Measurements from ENCODE around the gene FAS.
A peak's percentile ranks its signal among the peaks of the same experiment; 100 is the strongest.

Gene FAS

DNA sequence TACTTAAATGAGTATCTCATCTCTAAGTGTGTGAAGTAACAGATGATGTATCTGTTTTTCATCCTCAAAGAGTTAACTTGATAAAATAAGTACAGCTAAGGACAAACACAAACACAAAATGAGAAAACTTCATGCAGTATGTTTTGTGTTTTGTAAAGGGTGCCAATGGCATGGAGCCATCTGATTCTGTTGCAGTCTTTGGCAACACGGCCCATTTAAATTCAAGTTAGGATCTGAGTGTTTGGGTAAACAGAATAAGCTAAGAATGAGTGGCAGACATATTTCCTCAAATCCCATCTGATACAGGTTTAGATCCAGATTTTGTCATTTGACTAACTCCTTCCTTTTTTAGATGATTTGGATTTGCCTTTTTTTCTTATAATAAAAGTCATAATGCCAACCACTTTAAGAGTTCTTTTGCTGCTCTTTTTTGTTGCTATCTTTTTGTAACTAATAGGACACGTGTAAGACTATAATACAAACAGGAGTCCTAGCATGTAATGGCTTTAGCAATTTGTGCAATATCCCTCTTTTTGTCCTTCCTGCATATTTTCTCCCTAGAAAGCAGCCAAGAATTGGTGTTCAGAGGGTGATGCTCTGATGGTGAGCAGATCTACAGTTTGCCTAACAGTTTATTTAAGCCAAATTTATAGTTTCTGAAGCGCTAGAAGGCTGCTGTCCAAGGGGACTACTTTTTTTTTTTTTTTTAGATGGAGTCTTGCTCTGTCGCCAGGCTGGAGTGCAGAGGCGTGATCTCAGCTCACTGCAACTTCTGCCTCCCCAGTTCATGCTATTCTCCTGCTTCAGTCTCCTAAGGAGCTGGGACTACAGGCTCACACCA, 19.2 kb upstream of the FAS start:
- no peak for DNase-seq

DNA sequence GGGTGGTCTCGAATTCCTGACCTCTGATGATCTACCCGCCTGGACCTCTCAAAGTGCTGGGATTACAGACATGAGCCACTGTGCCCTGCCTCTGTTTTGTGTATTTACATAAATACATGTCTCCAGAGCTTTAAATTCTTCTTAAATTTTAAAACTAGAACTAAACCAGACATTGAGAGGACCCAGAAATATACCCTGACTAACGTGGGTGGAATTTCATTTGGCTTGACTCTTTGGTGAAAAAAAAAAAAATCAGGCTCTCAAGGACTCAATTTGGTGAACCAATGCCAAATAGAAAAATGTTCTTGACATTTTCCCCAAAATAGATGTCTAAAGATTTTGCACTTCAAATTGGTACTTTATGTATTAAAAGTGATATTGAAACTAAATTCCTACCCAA, 16.6 kb upstream of the FAS start:
- DNase-seq: no peak

DNA sequence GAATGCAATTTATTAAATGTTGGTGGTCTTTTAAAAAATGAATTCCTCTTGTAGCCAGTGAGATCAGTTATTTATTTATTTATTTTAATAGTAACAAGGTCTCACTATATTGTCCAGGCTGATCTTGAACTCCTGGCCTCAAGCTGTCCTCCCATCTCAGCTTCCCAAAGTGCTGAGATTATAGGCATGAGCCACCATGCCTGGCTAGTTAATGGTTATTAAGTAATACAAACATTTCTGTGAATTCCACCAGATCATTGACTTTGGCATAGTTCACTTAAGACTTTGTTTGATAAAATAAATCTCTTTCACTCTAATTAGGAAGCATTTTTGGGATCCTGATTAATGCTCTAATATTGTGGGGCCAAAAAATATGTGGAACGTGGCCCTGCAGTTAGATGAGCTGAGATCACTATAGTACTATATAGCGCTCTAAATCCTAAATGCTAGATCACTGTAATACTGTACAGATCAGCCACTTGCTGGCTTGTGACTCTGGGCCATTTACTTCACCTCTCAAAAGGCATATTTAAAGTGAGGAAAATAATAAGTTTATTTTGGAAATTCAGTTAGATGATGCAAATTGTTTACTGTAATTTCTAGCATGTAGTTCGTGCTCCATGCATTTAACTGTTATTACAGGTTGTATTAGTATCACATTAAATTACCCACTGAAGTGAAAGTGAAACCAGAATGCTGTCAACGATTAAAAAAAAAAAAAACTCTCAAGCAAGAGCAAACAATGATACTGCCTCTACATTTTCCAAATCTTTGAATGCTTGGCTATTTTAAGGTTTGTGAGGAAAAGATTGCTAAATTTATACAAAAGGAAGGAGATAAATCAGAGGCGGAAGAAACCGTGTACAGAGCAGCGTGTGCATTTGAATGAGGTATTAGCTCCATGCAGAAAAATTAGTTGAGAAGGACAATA, 15.9 kb upstream of the FAS start:
- no peak for DNase-seq

DNA sequence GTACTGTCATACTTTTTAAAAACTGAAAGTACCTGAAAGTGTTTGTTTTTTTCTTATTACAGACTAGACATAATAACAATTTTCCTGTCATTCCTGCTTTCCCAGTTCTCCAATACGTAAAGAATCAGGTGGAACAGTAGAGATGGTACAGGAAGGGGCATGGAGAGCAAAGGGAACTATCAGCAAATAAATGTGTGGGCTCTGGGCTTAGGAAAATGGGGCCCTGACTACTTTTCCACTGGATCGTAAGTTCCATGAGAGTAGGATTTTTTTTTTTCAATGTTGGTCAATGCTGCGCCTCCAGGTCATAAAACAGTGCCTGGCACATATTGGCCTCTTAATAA, 15.2 kb upstream of the FAS start:
- no peak for DNase-seq

DNA sequence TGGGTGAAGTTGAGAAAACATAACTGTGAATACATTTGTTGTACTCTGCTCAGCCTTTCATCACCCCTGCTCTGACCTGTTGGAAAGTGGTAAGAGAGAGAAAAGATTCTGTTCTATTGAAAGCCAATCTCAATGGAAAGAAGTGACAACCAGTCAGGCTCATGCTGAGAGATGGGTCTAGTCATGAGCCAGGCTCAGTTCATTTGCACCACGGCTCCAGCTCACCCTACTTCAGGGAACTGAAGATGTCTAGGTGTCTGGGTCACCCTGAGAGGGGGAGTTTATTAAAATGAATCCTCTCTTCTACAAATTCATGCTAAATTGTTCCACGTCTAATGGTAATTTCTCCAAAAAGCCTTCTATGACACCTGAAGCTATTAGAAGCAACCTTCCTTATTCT, 12.1 kb upstream of the FAS start:
- no peak for DNase-seq

DNA sequence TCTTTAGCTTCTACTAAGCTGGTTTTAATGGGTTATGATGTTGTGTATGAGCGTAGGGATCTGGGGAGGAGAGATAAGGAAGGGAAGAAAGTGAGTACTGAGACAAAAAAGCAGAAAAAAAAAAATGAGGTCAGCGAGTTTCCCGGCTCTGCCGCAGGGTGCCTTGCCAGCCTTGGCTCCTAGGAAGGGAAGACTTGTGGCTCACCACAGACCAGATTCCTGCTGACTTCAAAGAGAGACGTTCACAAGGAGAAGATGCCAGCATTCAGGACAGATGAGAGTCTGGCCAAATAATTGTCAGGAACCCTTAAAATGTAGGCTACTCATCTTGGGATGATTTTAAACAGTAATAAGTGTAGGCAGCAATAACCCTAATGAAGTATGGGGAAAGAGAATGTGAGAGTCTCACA, 11.4 kb upstream of the FAS start:
- peak in 10 of 56 donors; percentile 5 to 23 (median 12) for DNase-seq

DNA sequence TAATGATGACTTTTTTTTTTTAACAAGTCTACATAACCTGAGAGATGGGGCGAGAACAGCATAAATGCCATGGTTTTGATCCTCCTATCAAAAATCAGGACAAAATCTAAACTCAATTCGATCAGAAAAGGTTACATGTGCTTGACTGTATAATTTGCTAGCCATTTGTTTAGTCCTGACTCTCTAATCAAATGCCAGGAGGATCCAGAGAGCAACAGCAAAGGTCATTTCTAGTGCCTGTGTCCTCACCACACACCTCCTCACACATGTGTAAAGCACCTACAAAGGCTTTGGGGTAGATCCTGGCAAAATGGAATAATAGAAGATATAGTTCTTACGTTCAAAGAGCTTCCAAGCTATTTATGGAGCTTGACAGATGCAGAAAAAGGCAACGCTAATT, 11.0 kb upstream of the FAS start:
- DNase-seq: no peak

DNA sequence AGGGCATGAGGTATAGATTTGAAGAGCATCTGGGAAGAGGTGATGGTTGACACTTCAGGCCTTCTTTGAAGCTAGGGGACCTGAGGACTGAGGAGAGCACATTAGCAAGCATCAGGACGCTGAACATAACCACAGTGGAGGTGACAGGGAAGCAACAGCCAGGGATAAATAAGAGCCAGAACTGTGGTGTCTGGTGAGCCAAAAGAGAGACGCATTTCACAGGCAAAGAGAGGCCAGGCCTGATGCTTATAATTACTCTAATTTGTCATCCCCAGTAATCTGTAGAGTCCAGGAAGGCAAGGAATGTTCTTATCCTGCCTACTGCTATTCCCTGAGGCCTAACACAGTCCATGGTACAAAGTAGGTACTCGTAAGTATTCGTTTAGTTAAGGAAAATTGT, 10.4 kb upstream of the FAS start:
- DNase-seq: no peak

DNA sequence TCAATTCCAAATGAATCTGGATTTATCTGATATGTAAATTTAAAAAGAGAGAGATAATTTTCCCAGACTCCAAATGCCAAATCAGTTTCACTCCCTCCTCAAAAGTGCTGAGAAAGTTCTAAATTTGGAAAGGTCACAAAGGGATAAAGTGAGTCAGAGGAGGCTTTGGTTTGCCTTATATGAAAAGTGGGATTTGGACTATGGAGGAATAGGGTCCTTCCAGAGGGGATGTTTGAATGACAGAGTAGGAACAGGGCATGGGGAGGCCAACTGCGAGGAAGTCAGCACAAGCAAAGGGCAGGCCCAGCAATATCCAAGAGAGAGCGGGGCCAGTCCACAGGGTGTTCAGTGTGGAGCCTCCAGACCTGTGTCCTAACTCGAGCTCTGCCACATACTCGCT, 9.8 kb upstream of the FAS start:
- no peak for DNase-seq

DNA sequence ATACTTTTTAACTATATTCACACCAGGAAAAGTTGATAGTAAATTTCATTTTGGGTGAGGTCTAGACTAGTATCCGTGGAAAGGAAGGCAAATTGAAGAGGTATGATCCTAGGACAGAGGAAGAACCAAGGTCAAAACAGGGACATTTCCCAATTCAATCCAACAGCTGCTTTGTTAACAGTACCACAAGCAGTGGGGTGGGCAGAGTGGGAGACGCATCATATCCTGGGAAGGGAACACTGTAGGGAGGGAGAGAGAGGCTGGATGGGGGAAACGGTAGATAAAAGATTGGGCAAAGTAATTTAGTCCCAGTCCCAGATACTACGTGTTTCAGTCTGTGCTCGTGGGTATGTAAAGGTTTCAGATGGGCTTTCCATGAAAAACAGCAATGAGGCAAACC, 9.2 kb upstream of the FAS start:
- DNase-seq: no peak

DNA sequence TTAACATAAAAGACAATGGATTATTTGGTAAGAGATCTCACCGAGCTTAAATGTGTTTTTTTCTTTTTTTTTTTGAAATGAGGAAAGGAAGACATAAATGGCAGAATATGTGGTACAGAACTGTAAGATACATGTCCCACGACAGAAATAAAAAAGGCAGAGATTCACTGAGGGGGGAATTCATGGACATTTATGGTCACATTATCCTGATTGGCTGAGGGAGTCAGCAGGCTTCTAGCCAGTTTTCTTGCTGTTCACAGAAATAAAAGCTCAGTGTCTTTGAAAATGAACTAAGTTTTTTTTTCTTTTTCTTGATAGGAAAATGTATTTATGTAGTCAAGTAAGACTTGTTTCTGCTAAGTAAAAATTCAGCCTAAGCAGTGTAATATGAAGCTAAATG, 8.2 kb upstream of the FAS start:
- DNase-seq: no peak

DNA sequence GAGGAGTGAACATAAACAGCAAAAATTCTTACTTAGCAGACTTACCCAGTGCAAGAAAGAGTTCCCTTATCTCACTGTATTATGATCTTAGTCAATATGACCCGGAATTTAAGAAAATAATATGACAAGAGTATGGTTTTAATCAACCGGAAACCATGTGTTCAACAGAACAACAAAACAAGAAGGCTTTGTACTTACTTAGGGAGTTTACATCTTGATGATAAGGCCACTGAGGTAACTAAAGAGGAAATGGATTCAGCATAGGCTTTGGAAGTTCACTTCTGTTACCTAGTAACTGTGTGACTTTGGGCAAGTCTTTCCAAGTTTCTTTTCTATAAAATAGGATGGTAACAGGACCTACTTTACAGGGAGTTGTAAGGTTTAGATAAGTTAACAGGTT, 7.4 kb upstream of the FAS start:
- no peak for DNase-seq

DNA sequence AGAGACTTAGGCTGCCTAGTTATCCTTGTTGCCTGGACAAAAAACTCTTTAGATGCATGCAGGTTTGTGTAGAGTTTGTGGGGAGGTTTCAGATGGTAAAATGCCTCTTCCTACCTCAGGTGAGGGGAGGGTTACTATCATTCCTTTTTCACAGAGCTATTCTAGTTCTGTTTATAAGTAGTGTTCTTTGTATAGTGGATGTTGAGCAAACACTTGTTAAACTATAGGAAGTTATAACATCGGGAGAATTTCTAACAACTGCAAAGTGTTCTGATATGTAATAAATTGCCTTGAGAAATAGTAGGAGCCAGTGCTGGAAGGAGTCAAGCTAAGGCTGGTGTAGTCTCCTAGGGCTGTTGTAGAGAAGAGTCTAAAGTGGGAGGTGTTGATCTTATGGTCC, 6.7 kb upstream of the FAS start:
- DNase-seq: no peak

DNA sequence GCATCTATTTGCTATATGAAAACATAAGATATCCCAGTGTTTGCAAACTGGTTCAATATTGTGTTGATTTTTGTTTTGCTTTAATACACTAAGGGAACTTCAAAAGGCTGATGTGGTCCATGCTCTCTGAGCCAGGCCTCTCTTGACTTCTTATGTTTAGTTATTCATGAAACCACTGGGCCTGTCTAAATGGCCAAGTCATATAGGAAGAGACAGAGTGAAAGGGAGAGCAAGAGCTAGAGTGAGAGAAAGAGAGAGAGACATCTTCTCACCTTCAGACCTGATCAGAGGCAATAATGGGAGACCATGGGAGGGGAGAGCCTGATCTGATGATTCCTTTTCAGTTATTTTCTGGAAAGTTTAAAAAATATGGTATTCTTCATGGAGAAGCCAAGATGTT, 6.1 kb upstream of the FAS start:
- DNase-seq: no peak

DNA sequence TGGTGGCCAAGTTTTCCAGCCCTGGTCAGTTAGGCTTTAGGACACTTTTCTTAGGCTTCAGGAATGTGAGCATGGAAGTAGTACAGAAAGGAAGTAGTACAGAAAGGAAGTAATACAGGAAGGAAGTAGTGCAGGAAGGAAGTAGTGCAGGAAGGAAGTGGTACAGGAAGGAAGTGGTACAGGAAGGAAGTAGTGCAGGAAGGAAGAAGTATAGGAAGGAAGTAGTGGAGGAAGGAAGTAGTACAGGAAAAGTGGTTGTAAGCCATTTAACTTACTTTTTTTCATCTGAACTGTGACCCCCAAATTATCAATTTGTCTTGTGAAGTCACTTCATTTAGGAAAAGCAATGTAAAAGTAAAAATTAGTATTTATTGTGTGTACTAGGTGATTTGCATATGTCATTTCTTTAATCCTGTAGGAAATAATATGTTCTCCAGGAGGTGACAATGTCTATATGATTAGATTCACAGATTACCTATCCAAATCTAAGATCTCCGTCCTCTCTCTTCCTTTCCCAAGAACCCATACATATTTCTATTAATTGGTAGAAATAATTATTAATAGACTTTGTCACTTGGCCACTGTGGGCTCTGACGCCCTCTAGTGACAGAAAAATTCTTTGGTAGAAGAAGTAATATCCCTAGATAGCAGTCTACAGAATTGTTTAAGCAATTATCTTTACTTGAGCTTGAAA, 3.9 kb upstream of the FAS start:
- peak in 7 of 56 donors; percentile 1 to 55 (median 10) for DNase-seq

DNA sequence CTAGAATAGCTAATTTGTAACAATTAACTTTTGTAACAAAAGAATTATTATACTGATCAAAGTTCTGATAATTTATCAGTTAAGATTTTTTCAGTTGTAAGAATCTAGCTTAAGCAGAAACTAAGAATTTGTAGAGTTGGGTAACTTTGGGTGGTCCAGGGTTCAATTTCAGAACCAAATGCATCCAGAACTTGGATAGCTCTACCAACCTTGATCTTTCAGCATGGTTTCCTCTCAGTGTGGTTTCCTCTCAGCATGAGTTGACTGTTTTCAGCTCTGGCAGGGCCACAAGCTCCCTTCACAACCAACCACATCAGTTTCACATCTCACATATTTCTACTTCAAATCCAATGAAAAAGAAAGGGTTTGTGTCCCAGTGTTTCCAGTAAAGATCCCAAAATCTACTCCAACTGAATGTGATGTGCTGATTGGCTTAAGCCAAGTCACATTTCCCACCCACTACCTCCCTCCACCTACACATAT, 3.3 kb upstream of the FAS start:
- no peak for DNase-seq

DNA sequence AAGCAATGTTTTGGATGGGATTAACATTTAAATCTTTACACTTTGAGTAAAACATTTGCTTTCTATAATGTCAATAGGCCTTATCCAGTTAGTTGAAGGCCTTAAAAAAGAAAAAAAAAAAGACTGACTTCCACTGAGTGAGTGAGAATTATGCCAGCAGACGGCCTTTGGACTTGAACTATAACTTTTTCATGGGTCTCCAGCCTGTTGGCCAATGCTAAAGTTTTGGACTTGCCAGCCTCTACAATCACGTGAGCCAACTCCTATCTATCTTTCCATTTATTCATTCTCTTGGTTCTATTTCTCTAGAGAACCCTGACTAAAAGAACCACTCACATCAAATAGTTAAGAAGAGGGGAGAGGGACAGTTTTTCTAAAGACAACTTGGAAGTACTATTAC, 2.8 kb upstream of the FAS start:
- DNase-seq: no peak

DNA sequence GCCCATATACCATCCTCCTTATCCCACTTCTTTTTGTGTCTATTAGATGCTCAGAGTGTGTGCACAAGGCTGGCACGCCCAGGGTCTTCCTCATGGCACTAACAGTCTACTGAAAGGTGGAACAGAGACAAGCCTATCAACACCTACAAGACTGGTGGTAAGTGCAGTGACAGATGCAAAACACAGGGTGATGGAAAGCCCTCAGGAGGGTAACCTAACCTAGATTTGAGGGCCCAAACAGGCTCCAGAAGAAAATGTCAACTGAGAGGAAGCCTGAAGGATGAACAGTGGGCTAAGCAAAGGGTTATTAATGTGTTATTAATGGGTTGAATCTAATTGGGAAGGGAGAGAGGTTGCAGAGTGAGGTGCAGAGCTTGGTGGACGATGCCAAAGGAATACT, 1.2 kb upstream of the FAS start:
- no peak for DNase-seq

DNA sequence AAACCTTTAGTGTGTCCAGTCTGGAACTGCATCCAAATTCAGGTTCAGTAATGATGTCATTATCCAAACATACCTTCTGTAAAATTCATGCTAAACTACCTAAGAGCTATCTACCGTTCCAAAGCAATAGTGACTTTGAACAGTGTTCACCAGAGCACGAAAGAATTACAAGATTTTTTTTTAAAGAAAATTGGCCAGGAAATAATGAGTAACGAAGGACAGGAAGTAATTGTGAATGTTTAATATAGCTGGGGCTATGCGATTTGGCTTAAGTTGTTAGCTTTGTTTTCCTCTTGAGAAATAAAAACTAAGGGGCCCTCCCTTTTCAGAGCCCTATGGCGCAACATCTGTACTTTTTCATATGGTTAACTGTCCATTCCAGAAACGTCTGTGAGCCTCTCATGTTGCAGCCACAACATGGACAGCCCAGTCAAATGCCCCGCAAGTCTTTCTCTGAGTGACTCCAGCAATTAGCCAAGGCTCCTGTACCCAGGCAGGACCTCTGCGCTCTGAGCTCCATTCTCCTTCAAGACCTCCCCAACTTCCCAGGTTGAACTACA, 694 bp upstream of the FAS start:
- DNase-seq: no peak

DNA sequence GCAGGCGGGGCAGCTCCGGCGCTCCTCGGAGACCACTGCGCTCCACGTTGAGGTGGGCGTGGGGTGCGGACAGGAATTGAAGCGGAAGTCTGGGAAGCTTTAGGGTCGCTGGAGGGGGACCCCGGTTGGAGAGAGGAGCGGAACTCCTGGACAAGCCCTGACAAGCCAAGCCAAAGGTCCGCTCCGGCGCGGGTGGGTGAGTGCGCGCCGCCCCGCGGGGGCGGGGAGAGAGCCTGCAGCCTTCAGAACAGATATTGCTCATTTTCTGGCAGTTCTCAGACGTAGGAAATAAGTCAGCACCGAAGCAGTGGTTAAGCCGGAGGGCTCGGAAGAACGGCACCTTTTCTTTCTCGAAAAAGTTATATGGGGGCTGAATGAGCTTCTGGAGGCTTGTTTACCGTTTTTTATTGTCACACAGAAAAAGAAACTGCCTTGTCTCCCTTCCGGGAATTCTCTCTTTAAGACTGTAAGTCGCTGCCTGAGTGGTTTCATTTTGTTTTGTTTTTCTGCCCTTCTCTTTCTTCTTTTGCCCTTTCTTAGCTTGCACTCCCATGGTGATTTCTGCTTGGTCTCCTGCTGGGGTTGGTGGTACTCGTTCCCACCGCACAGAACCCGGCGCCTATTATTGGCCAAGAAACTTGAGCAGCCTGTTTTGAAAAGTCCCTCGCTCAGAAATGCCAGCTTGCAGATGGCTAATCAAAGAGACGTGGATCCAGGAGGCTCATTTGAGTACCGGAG, 732 bp downstream of the FAS start:
- peak in 35 of 56 donors; percentile 7 to 58 (median 28) for DNase-seq

DNA sequence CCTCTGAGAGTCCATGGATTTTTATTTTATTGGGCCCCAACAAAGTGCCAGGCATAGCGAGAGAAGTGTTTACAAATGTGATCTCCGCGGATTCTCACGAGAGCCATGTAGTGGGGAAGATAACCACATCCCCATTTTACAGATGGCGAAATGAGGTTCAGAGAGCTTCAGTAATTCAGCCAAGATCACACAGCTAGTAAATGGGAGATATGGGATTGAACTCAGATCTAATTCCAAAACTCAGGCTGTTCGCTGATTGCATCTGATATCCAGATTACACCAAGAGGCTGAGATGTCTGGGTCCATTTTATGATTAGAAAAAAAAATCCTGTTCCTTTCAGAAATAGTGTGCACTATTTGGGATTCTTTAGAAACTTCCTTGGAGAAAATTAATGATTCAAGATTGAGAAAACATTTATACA, 1.3 kb downstream of the FAS start:
- no peak for DNase-seq
